ENCODE data around the gene PLSCR1.
A peak's percentile ranks its signal among the peaks of the same experiment; 100 is the strongest.

The PLSCR1 gene

DNA sequence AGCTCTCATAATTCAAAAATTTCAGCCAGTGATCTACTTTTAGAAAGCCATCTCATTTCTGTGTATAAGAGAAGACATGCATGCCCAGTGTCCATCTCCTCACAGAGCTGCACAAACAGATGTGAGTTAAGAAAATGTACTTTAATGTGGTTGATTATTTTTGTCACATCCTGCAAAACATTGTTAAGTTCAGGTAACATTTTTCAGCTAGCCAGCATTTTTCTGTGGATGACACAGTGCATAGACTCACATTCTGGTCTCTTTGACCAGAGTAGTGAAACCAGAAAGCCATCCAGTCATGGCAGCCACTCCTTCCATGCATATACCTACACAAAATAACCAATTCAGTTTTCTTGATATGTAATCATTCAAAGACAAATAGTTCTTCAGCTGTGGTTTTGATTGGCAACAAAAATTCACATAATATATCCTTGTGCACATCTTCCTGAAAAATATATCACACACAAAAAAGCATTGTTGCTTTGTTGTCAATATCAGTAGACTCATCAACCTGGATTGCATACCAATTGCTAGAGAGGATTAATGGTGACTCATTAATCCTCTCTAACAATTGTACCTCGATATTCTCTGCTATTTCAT is 2.1 kb upstream of the PLSCR1 start:
- Histone ChIP-seq H3K4me2 (ENCODE audit: low read length) (no peak overlapping the region), H3F3A (ENCODE audit: control insufficient read depth, insufficient read depth) (peaks cover 9% of the 10 kb centered on the region), H3K4me1 (ENCODE audit: control insufficient read depth, low read length) (peaks cover 30% of the 10 kb centered on the region), H3K36me3 (ENCODE audit: control insufficient read depth, low read length) (no peaks in the 10 kb centered on the region), H3K27ac (ENCODE audit: low read depth, low read length) (no peak overlapping the region), H3K79me2 (ENCODE audit: control insufficient read depth, low read length) (peaks cover 17% of the 10 kb centered on the region), H3K4me3 (ENCODE audit: low read length) (no peak overlapping the region), H4K20me1 (ENCODE audit: control insufficient read depth, insufficient read depth, low read depth, low read length) (no peaks in the 10 kb centered on the region), H3K9me2 (replicated peaks; ENCODE audit: control insufficient read depth, low read length) (no peaks in the 10 kb centered on the region), H3K9me3 (ENCODE audit: control insufficient read depth, insufficient read depth, low read length) (no peaks in the 10 kb centered on the region), H3K27me3 (ENCODE audit: control insufficient read depth, low read length) (peaks cover 4% of the 10 kb centered on the region; the same call in 1 of the 2 replicates)
- no peak for TF ChIP-seq EZH2phosphoT487 (IDR thresholded peaks at IDR 0.05; ENCODE audit: borderline replicate concordance, low read length)
- TF ChIP-seq, protein P1, sequence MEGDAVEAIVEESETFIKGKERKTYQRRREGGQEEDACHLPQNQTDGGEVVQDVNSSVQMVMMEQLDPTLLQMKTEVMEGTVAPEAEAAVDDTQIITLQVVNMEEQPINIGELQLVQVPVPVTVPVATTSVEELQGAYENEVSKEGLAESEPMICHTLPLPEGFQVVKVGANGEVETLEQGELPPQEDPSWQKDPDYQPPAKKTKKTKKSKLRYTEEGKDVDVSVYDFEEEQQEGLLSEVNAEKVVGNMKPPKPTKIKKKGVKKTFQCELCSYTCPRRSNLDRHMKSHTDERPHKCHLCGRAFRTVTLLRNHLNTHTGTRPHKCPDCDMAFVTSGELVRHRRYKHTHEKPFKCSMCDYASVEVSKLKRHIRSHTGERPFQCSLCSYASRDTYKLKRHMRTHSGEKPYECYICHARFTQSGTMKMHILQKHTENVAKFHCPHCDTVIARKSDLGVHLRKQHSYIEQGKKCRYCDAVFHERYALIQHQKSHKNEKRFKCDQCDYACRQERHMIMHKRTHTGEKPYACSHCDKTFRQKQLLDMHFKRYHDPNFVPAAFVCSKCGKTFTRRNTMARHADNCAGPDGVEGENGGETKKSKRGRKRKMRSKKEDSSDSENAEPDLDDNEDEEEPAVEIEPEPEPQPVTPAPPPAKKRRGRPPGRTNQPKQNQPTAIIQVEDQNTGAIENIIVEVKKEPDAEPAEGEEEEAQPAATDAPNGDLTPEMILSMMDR (IDR thresholded peaks at IDR 0.05; ENCODE audit: low read depth, low read length, poor library complexity, severe bottlenecking) = no peak

DNA sequence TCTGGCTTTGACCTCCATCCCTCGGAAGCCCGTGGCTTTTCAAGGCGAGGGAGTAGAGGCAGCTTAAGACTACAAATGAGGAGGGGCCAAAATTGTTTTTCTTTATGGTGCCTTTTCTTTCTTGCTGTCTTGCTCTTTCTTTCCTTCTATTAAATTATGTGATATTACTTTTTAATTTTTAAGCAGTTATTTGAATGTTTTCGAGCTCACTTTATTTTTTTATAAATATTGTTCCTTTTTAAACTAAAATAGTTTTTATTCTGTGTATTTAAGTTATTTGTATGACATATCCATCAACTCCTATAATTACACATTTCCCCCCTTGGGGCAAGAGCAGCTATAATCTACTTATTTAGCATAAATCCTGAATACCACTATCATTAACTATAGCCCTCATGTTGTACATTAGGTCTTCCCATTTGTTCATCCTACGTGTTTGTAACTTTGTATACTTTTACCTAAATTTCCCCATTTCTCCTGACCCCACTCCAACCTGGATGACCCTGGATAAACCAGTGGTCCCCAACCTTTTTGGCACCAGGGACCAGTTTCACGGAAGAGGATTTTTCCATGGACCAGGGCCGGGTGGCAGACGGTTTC is 622 bp upstream of the PLSCR1 start:
- TF ChIP-seq, protein P1 (IDR thresholded peaks at IDR 0.05; ENCODE audit: low read depth, low read length, poor library complexity, severe bottlenecking) = no peak
- TF ChIP-seq EZH2phosphoT487 (IDR thresholded peaks at IDR 0.05; ENCODE audit: borderline replicate concordance, low read length) = no peak
- H3K9me3 ChIP-seq (ENCODE audit: control insufficient read depth, insufficient read depth, low read length) = no peaks in the 10 kb centered on the region
- peaks cover 9% of the 10 kb centered on the region for H3F3A ChIP-seq (ENCODE audit: control insufficient read depth, insufficient read depth)
- peak overlapping the region; percentile 58; the same call in 1 of the 2 replicates for H3K27ac ChIP-seq (ENCODE audit: low read depth, low read length)
- peaks cover 28% of the 10 kb centered on the region for H3K79me2 ChIP-seq (ENCODE audit: control insufficient read depth, low read length)
- no peaks in the 10 kb centered on the region for H3K9me2 ChIP-seq (replicated peaks; ENCODE audit: control insufficient read depth, low read length)
- H3K4me2 ChIP-seq (ENCODE audit: low read length) = peak overlapping the region; percentile 58
- H3K27me3 ChIP-seq (ENCODE audit: control insufficient read depth, low read length) = peaks cover 3% of the 10 kb centered on the region; the same call in 1 of the 2 replicates
- H3K36me3 ChIP-seq (ENCODE audit: control insufficient read depth, low read length) = no peaks in the 10 kb centered on the region
- H3K4me3 ChIP-seq (ENCODE audit: low read length) = peak overlapping the region; percentile 91
- no peaks in the 10 kb centered on the region for H4K20me1 ChIP-seq (ENCODE audit: control insufficient read depth, insufficient read depth, low read depth, low read length)
- H3K4me1 ChIP-seq (ENCODE audit: control insufficient read depth, low read length) = peaks cover 37% of the 10 kb centered on the region

DNA sequence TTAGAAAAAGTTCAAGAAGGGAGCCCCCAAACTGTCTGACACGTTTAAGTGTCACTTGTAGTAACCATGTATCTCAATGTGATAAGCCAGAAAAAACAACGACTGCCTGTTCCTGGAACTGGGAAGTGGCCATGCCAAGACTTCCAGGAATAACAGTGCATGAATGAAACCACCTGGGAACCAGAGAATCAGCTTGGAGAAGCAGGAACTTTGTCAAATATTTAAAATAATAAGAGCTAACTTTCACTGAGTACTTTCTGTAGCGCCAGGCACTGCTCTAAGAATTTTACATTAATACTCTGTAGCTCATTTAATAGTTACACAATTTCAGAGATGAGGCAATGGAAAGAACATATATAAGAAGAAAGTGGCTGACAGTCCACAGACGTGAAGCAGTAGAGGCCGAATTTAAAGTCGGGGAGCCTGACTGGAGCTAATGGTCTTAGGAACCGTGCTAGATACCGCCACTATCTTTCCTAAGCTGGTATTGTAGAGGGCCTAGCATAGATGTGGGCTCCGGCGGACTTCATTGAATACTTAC is 876 bp downstream of the PLSCR1 start:
- H3K27me3 ChIP-seq (ENCODE audit: control insufficient read depth, low read length) = no peaks in the 10 kb centered on the region
- H3F3A ChIP-seq (ENCODE audit: control insufficient read depth, insufficient read depth) = peaks cover 9% of the 10 kb centered on the region
- H3K36me3 ChIP-seq (ENCODE audit: control insufficient read depth, low read length) = peaks cover 3% of the 10 kb centered on the region; the same call in 1 of the 2 replicates
- TF ChIP-seq, protein P1 (IDR thresholded peaks at IDR 0.05; ENCODE audit: low read depth, low read length, poor library complexity, severe bottlenecking) = no peak
- no peak for TF ChIP-seq EZH2phosphoT487 (IDR thresholded peaks at IDR 0.05; ENCODE audit: borderline replicate concordance, low read length)
- H3K4me3 ChIP-seq (ENCODE audit: low read length) = peak overlapping the region; percentile 91
- H3K9me2 ChIP-seq (replicated peaks; ENCODE audit: control insufficient read depth, low read length) = no peaks in the 10 kb centered on the region
- H3K4me1 ChIP-seq (ENCODE audit: control insufficient read depth, low read length) = peaks cover 35% of the 10 kb centered on the region
- peak overlapping the region; percentile 58 for H3K27ac ChIP-seq (ENCODE audit: low read depth, low read length)
- H4K20me1 ChIP-seq (ENCODE audit: control insufficient read depth, insufficient read depth, low read depth, low read length) = no peaks in the 10 kb centered on the region
- peaks cover 31% of the 10 kb centered on the region for H3K79me2 ChIP-seq (ENCODE audit: control insufficient read depth, low read length)
- H3K4me2 ChIP-seq (ENCODE audit: low read length) = peak overlapping the region; percentile 58
- no peaks in the 10 kb centered on the region for H3K9me3 ChIP-seq (ENCODE audit: control insufficient read depth, insufficient read depth, low read length)
